GM10248 (cell line): ENCODE measurements around the gene SNX15.

ENCODE experiments used
- CTCF ChIA-PET: fragments of 300-600 bp; sonication (Branson Sonifier 250); formaldehyde crosslinking; extraction: SDS; loops from one replicate; lab custom pipeline; 2021; ENCODE audit warnings: antibody characterized with exemption; lab: Yijun Ruan, JAX
- POLR2A ChIA-PET: fragments of 350-650 bp; sonication (Branson Sonifier 250); formaldehyde crosslinking; extraction: SDS; loops from one replicate; lab custom pipeline; 2020; ENCODE audit warnings: antibody characterized with exemption; lab: Yijun Ruan, JAX
- DNase-seq: peaks from one replicate; pipeline ENCODE4 v3.0.0; 2012; ENCODE audit errors: extremely low spot score
- TF ChIP-seq, protein P1 (sequence below): IDR thresholded peaks from 2 replicates; pipeline ENCODE4 v1.5.1; 2012; ENCODE audit warnings: mild to moderate bottlenecking, low read depth; ENCODE audit errors: extremely low read depth, missing control alignments, control extremely low read depth

Gene SNX15

DNA sequence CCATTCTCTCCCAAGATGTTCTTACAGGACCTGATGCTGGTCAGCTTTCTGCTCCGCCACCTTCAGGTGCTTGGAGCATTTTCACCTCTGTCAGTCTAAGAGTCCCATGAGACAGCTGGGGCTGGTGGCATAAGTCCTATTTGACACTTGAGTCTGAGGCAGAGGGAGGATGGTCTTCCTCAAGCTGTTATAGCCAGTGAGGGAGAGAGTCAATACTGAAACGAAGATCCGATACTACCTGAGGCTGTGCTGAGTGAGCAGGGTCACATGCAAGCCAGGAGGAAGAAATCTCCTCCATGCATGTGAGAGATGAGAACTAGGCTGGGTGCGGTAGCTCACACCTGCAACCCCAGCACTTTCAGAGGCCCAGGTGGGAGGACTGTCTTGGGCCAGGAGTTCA, 62.4 kb downstream of the SNX15 start:
- CTCF ChIA-PET, result interaction anchor here (0.9 to 3.8 kb wide), 3 partner anchors 21 to 76 kb away, joined by 4 to 22 read pairs (median 4); partner anchors contain the start of genes ARL2, TM7SF2 and ZNHIT2
- TF ChIP-seq, protein P1, sequence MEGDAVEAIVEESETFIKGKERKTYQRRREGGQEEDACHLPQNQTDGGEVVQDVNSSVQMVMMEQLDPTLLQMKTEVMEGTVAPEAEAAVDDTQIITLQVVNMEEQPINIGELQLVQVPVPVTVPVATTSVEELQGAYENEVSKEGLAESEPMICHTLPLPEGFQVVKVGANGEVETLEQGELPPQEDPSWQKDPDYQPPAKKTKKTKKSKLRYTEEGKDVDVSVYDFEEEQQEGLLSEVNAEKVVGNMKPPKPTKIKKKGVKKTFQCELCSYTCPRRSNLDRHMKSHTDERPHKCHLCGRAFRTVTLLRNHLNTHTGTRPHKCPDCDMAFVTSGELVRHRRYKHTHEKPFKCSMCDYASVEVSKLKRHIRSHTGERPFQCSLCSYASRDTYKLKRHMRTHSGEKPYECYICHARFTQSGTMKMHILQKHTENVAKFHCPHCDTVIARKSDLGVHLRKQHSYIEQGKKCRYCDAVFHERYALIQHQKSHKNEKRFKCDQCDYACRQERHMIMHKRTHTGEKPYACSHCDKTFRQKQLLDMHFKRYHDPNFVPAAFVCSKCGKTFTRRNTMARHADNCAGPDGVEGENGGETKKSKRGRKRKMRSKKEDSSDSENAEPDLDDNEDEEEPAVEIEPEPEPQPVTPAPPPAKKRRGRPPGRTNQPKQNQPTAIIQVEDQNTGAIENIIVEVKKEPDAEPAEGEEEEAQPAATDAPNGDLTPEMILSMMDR, result no peak
- POLR2A ChIA-PET, result no interaction called here
- DNase-seq, result no peak
